CD14-positive monocyte (primary cell): ENCODE results near the gene CRTC1. TPM values are rescaled to one million over a fixed set of nuclear protein-coding genes. Genes with fewer than 3 reads are reported as not detected.

ENCODE experiments used
- DNase-seq, 3 donors: peaks; one replicate each; pipeline ENCODE4 v3.0.0-alpha.2; 2011 to 2022
- H2AFZ ChIP-seq: 2 replicates; pipeline ENCODE4 v1.6.0; 2012; ENCODE audit warnings: mild to moderate bottlenecking, low read depth, low read length, inconsistent platforms; ENCODE audit not compliant: insufficient read depth, poor library complexity, severe bottlenecking
- H3K27ac ChIP-seq, 2 donors: 1 replicate in 1 of 2; 2 replicates in 1 of 2; pipeline ENCODE4 v1.5.1; 2012 to 2013; ENCODE audit warnings: low read length in 2 of 2, control low read depth in 1 of 2, inconsistent platforms in 1 of 2, low read depth in 1 of 2, mild to moderate bottlenecking in 1 of 2
- H3K27me3 ChIP-seq, 2 donors: one replicate each; pipeline versions ENCODE4 v1.6.0 to v1.6.1; 2011 to 2013; ENCODE audit warnings: low read length in 2 of 2; ENCODE audit not compliant: control insufficient read depth in 2 of 2, insufficient read depth in 2 of 2
- H3K36me3 ChIP-seq, 2 donors: replicated peaks in 1 of 2; 1 replicate in 1 of 2; 2 replicates in 1 of 2; pipeline versions ENCODE4 v1.5.1 to v1.6.1; 2012 to 2013; ENCODE audit warnings: low read length in 2 of 2, control low read depth in 1 of 2, inconsistent platforms in 1 of 2, mild to moderate bottlenecking in 1 of 2; ENCODE audit not compliant: insufficient read depth in 2 of 2, control insufficient read depth in 1 of 2
- H3K4me1 ChIP-seq, 2 donors: 1 replicate in 1 of 2; 2 replicates in 1 of 2; pipeline versions ENCODE4 v1.5.1 to v1.6.1; 2012 to 2013; ENCODE audit warnings: low read length in 2 of 2, control low read depth in 1 of 2, inconsistent platforms in 1 of 2, mild to moderate bottlenecking in 1 of 2, moderate library complexity in 1 of 2; ENCODE audit not compliant: insufficient read depth in 2 of 2, control insufficient read depth in 1 of 2
- H3K4me2 ChIP-seq: replicated peaks from 2 replicates; pipeline ENCODE3; 2012; ENCODE audit warnings: low read length, moderate library complexity, mild to moderate bottlenecking; ENCODE audit not compliant: poor library complexity, severe bottlenecking; ENCODE audit errors: extremely low read depth
- H3K4me3 ChIP-seq, 3 experiments: fragments of 200-600 bp in 1 of 3; sonication (generic) in 1 of 3; replicated peaks in 1 of 3; 1 replicate in 2 of 3; 2 replicates in 1 of 3; pipeline ENCODE4 v1.5.1; 2011 to 2013; ENCODE audit warnings: low read length in 3 of 3, mild to moderate bottlenecking in 3 of 3, control low read depth in 2 of 3, low read depth in 2 of 3, inconsistent platforms in 1 of 3, moderate library complexity in 1 of 3
- H3K79me2 ChIP-seq: 2 replicates; pipeline ENCODE4 v1.6.0; 2012; ENCODE audit warnings: mild to moderate bottlenecking, control low read depth, inconsistent platforms, low read length, moderate library complexity; ENCODE audit not compliant: insufficient read depth
- H3K9ac ChIP-seq: 2 replicates; pipeline ENCODE4 v1.6.0; 2017; ENCODE audit warnings: low read length, mild to moderate bottlenecking; ENCODE audit not compliant: insufficient read depth, poor library complexity, severe bottlenecking
- H3K9me3 ChIP-seq, 2 donors: replicated peaks in 1 of 2; 1 replicate in 1 of 2; 2 replicates in 1 of 2; pipeline versions ENCODE4 v1.5.1 to v1.6.1; 2012 to 2013; ENCODE audit warnings: low read length in 2 of 2, control low read depth in 1 of 2; ENCODE audit not compliant: control insufficient read depth in 1 of 2, insufficient read depth in 1 of 2
- H4K20me1 ChIP-seq: 2 replicates; pipeline ENCODE4 v1.6.0; 2012; ENCODE audit warnings: mild to moderate bottlenecking, low read length, control low read depth, moderate library complexity; ENCODE audit not compliant: insufficient read depth
- H3K27ac Mint-ChIP-seq, 7 donors: one replicate each; pipeline ENCODE4 v1.8.0; 2020; ENCODE audit warnings: mild to moderate bottlenecking in 7 of 7, mixed read lengths in 7 of 7, moderate library complexity in 6 of 7, inconsistent platforms in 2 of 7
- H3K27me3 Mint-ChIP-seq, 3 donors: one replicate each; pipeline ENCODE4 v1.8.0; 2021 to 2022; ENCODE audit warnings: low read depth in 3 of 3, mild to moderate bottlenecking in 3 of 3, mixed read lengths in 3 of 3, moderate library complexity in 3 of 3, inconsistent platforms in 1 of 3
- H3K36me3 Mint-ChIP-seq, 2 donors: one replicate each; pipeline ENCODE4 v1.8.0; 2020; ENCODE audit warnings: mixed read lengths in 2 of 2, inconsistent platforms in 1 of 2, mild to moderate bottlenecking in 1 of 2
- H3K4me1 Mint-ChIP-seq: one replicate; pipeline ENCODE4 v1.8.0; 2020; ENCODE audit warnings: mild to moderate bottlenecking, mixed read lengths
- H3K4me3 Mint-ChIP-seq, 2 donors: one replicate each; pipeline ENCODE4 v1.8.0; 2020; ENCODE audit warnings: mild to moderate bottlenecking in 2 of 2, mixed read lengths in 2 of 2, moderate library complexity in 1 of 2
- H3K9me3 Mint-ChIP-seq, 7 donors: one replicate each; pipeline ENCODE4 v1.8.0; 2020 to 2022; ENCODE audit warnings: mixed read lengths in 7 of 7, mild to moderate bottlenecking in 6 of 7, moderate library complexity in 6 of 7, inconsistent platforms in 2 of 7
- WGBS: methylation state at CpG from one replicate; pipeline ENCODE4 v1.1.5; 2013; ENCODE audit warnings: missing lambda C conversion rate; ENCODE audit not compliant: insufficient coverage; 5-methylcytosine and 5-hydroxymethylcytosine counted together
- intact Hi-C, 2 donors: fragments of 100-400 bp; cut with micrococcal nuclease; formaldehyde crosslinking; loops; one replicate each; pipeline versions ENCODE4 v1.15.0 to v1.15.1; 2023
- polyA plus RNA-seq, 3 donors: library from polyadenylated mRNA; depleted of rRNA in 1 of 3; unstranded in 2 of 3; stranded (reverse) in 1 of 3; fragments of 300-500 nt in 2 of 3; fragments of >200 nt in 1 of 3; fragmentation: Illumina TruSeq in 2 of 3; gene quantifications; 1 replicate in 2 of 3; 2 replicates in 1 of 3; pipeline ENCODE4 v1.2.3, GENCODE V29; 2012 to 2021
- TF ChIP-seq, protein P1 (sequence below): fragments of 200-600 bp; IDR thresholded peaks from one replicate; pipeline ENCODE4 v1.8.0; 2022; ENCODE audit warnings: antibody characterized with exemption, mild to moderate bottlenecking

Gene CRTC1
- polyA plus RNA-seq, 3 donors: 0.28 to 9.2 (median 0.55) TPM

DNA sequence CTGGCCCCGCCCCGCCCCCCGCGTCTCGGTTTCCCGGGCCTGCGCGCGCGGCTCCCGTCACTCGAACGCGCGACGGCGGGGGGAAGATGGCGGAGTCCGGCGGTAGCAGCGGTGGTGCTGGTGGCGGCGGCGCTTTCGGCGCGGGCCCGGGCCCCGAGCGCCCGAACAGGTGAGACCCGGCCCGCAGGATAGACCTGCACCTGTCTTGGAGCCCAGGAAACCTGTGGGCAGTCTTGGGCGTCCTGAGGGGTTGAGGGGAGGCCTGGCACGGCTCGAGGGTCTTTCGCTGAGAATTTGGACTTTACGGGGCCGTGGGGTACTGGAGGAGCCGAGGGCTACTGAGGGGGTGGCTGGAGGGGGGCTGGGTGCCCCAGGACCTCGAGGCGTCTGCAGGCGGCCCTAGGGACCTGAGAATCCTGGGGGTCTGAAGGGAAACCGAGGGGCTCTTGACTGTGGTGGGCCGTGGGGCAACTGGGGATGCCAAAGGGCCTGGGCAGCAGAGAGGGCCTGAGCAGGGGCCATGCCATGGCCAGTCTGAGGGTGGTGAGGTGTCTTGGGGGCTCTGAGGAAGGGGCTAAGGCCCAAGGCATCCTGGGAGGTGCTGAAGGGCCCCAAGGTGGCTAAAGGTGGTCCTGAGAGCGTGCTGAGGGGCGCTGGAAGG lies 46.4 kb upstream of the CRTC1 start, which contains the start of gene KLHL26:
Gene KLHL26, plus strand, starts transcription at position 60 of the 661 bp plus-strand sequence. Its CDS starts 27 bp downstream, at position 87.
- Histone ChIP-seq H2AFZ (peak within 1 kb of the TSS; percentile 91), H3K27me3 (peaks cover 0 to 3% of the 10 kb centered on the region in 2 donors), H3K9ac (peak within 1 kb of the TSS; percentile 84), H3K4me3 (peak within 1 kb of the TSS; percentile 90 to 94 (median 92)), H4K20me1 (peaks cover 3% of the 10 kb centered on the region), H3K27ac (peak within 1 kb of the TSS; percentile 66 to 82), H3K4me1 (peaks cover 11 to 26% of the 10 kb centered on the region in 2 donors), H3K9me3 (no peaks in the 10 kb centered on the region), H3K36me3 (no peaks in the 10 kb centered on the region), H3K79me2 (peaks cover 22% of the 10 kb centered on the region), H3K4me2 (peak within 1 kb of the TSS; percentile 98)
- H3K4me3 Mint-ChIP-seq: peak within 1 kb of the TSS; percentile 85 to 90
- peaks cover 5 to 18% (median 16%) of the 10 kb centered on the region in 3 donors for H3K27me3 Mint-ChIP-seq
- no peak for DNase-seq
- peaks cover 25% of the 10 kb centered on the region for H3K4me1 Mint-ChIP-seq
- H3K9me3 Mint-ChIP-seq: peaks cover 0 to 1% (median 0%) of the 10 kb centered on the region in 7 donors
- WGBS: under 1% methylated on average over 45 of the region's 47 CpGs
- intact Hi-C loops: loop anchor here (1.0 to 5.0 kb wide), 4 partner anchors 40 to 296 kb away; partner anchors contain the start of gene ELL (in 2 of the 2)
- TF ChIP-seq, protein P1, sequence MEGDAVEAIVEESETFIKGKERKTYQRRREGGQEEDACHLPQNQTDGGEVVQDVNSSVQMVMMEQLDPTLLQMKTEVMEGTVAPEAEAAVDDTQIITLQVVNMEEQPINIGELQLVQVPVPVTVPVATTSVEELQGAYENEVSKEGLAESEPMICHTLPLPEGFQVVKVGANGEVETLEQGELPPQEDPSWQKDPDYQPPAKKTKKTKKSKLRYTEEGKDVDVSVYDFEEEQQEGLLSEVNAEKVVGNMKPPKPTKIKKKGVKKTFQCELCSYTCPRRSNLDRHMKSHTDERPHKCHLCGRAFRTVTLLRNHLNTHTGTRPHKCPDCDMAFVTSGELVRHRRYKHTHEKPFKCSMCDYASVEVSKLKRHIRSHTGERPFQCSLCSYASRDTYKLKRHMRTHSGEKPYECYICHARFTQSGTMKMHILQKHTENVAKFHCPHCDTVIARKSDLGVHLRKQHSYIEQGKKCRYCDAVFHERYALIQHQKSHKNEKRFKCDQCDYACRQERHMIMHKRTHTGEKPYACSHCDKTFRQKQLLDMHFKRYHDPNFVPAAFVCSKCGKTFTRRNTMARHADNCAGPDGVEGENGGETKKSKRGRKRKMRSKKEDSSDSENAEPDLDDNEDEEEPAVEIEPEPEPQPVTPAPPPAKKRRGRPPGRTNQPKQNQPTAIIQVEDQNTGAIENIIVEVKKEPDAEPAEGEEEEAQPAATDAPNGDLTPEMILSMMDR: no peak
- H3K27ac Mint-ChIP-seq: peak within 1 kb of the TSS; percentile 76 to 99 (median 92)
- H3K36me3 Mint-ChIP-seq: peaks cover 0 to 6% of the 10 kb centered on the region in 2 donors

DNA sequence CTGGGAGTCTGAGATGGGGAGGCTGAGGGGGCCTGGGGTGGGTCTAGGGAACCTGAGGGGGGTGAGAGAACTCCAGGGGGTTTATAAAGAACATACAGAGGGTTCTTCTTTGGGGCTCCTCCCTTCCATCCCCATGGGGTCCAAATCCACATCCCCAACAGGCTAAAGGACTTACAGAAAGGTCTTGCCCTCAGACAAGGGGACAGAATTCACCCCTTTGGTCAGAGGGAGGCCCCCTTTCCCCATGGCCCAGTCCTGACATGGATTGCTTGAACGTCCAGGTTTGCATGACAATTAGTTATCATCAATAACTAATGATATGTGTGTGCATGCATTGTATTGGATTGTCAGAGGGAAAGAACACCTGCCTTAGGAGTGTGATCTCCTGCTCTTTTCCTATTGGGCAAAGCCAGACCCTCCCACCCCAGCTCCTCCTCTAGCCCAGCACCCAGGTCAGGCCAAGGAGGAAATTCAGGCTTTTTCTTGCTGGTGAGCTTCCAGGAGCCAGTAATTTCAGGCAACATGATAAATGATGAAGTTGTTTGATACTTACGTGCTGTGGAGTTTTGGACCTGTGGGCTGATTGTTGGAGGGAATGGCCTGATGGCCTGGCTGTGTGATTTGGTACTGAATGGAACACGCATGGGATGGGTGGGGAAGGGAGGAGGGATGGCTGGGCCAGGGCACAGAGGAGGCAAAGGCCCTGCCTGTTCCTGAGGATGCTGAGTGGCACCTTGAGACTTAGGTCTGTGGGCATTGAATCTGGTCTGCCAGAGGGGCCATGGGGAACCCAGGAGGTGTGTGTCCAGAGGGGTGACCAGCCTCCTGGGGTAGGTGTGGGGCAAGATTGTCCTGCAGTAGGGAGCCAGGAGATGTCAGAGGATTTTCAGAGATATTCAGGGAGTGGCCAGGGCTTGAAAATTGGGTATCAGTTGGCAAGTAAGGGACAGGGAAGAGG lies 45.5 kb upstream of the CRTC1 start:
- peak overlapping the region in 3 of 7 donors; percentile 83 to 92 (median 91) for H3K27ac Mint-ChIP-seq
- Histone ChIP-seq H3K4me2 (peak overlapping the region; percentile 98), H3K9me3 (no peaks in the 10 kb centered on the region), H3K4me1 (peaks cover 11 to 26% of the 10 kb centered on the region in 2 donors), H3K36me3 (no peaks in the 10 kb centered on the region), H3K4me3 (peak overlapping the region in 1 of 3 experiments; percentile 92), H3K27me3 (peaks cover 0 to 3% of the 10 kb centered on the region in 2 donors), H3K27ac (no peak overlapping the region), H3K9ac (peak overlapping the region; percentile 84), H2AFZ (no peak overlapping the region), H4K20me1 (peaks cover 3% of the 10 kb centered on the region), H3K79me2 (peaks cover 23% of the 10 kb centered on the region)
- H3K9me3 Mint-ChIP-seq: no peaks in the 10 kb centered on the region
- peaks cover 5 to 18% (median 16%) of the 10 kb centered on the region in 3 donors for H3K27me3 Mint-ChIP-seq
- WGBS: 96% methylated on average over 2 of the region's 3 CpGs
- intact Hi-C loops: loop anchor here in 1 of 2 donors (2.0 to 5.0 kb wide), 3 partner anchors 39 to 295 kb away; partner anchors contain the start of gene ELL
- H3K4me1 Mint-ChIP-seq: peaks cover 25% of the 10 kb centered on the region
- DNase-seq: no peak
- H3K36me3 Mint-ChIP-seq: peaks cover 0 to 6% of the 10 kb centered on the region in 2 donors
- H3K4me3 Mint-ChIP-seq: peak overlapping the region; percentile 85 to 90
- TF ChIP-seq, protein P1: no peak
